Activated naive CD4-positive, alpha-beta T cell treated with anti-CD3 and anti-CD28 coated beads, Interleukin-2, amount 10 ng/mL, durations not matched to agents 7 days and 5 days (primary cell): Measurements from ENCODE around the gene MPP2.

Experiments
- CTCF ChIA-PET: fragments of 350-600 bp; sonication (Branson Sonifier 250); formaldehyde crosslinking; loops from one replicate; lab custom pipeline; 2021; ENCODE audit warnings: antibody characterized with exemption; lab: Charles Lee
- DNase-seq: peaks from one replicate; pipeline ENCODE4 v3.0.0-alpha.2; 2020
- H3K27ac Mint-ChIP-seq: one replicate; pipeline ENCODE4 v1.8.0; 2021; ENCODE audit warnings: mild to moderate bottlenecking, moderate library complexity, mixed read lengths
- H3K27me3 Mint-ChIP-seq: one replicate; pipeline ENCODE4 v1.8.0; 2021; ENCODE audit warnings: mild to moderate bottlenecking, mixed read lengths
- H3K36me3 Mint-ChIP-seq: one replicate; pipeline ENCODE4 v1.8.0; 2021; ENCODE audit warnings: mixed read lengths
- H3K4me1 Mint-ChIP-seq: one replicate; pipeline ENCODE4 v1.8.0; 2021; ENCODE audit warnings: mixed read lengths
- H3K4me3 Mint-ChIP-seq: one replicate; pipeline ENCODE4 v1.8.0; 2021; ENCODE audit warnings: mild to moderate bottlenecking, moderate library complexity, mixed read lengths
- H3K9me3 Mint-ChIP-seq: one replicate; pipeline ENCODE4 v1.8.0; 2021; ENCODE audit warnings: mixed read lengths

The MPP2 gene

DNA sequence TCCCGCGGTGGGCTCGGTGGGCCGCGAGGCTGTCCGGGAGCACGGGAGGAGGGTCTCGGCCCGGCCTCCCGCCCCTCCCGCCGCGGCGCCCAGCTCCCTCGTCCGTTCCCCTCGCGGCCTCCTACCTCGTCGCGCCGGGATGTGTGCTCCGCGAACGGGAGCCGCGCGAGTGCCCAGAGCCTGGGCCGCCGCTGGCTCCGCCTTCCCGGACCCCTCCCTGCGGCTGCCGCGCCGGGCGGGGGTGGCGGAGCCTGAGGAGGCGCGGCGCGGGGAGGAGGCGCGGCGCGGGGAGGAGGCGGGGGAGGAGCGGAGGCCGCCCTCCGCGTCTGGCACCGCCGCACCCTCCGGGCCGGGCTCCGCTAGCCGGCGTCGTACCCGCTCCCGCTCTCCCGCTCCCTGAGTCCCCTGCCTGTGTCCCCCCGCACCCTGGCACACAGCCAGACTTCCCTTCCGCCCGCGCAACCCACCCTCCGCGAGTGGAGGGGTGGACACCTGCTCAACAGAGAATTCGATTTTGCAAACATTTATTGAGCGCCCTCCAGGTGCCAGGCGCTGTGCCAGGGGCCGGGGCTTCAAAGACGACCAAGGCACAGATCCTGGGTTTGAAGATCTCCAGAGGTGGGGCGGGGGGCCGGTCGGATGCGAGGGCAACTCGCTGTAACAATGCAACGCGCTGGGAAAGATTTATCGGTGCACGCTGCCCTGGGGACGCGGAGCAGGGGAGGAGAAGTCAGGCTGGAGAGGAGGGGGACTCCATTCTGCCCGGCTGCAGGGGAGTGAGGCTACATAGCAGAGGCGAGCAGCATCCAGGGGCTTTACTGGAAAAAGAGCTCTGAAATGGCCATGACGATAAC, 74.1 kb downstream of the MPP2 start, which contains the start of gene MPP3:
TSS of gene MPP3 (minus strand) at position 171 of the 854 bp plus-strand sequence. CDS start 1,240 bp downstream, outside the sequence.
- peaks cover 14% of the 10 kb centered on the region for H3K4me1 Mint-ChIP-seq
- CTCF ChIA-PET, result no interaction called here
- H3K36me3 Mint-ChIP-seq, result no peaks in the 10 kb centered on the region
- H3K9me3 Mint-ChIP-seq, result peaks cover 4% of the 10 kb centered on the region
- H3K27ac Mint-ChIP-seq, result no peak within 1 kb of the TSS
- DNase-seq, result peak; percentile 66
- H3K27me3 Mint-ChIP-seq, result peaks cover 74% of the 10 kb centered on the region
- H3K4me3 Mint-ChIP-seq, result peak within 1 kb of the TSS; percentile 70

DNA sequence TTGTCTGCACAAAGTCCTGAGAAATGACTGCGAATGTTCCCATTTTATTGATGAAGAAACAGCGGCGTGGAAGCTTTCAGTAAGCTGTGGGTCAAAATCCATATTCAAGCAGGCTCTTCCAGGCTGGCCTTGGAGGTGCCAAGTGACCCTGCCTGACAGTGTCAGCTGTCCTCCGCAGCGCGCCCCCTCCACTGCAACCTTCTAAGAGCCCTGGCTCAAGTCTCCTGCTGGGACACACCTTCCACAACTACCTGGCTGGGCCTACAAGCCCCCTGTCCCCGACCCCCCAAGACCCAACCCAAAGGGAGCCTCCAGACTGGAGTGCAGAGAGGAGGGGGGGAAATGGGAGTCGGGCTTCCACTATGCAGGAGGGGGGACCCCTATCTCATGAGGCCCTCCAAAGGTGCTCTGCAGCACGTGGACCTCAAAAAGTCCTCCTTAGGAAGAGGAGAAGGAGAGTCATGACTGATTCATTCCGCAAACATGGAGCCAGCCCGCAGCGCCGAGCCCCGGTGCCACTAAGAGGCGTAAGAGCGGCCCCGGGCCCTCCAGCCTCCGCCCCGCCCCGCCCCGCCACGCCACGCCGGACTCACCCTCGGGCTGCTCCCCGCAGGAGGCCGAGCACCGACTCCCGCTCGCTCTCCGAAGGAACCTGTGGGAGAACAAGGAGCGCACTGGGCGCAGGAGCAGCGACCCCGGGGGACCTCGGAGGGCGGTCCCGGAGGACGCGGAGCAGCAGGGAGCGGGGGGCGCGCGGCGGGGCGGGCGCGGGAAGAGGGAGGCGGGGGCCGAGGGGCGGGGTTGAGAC, 75.0 kb downstream of the MPP2 start:
- Mint-ChIP-seq H3K4me3 (peak overlapping the region; percentile 66), H3K27me3 (peaks cover 70% of the 10 kb centered on the region), H3K9me3 (peaks cover 4% of the 10 kb centered on the region), H3K4me1 (peaks cover 14% of the 10 kb centered on the region), H3K36me3 (no peaks in the 10 kb centered on the region), H3K27ac (no peak overlapping the region)
- CTCF ChIA-PET, result no interaction called here
- peak; percentile 38 for DNase-seq

DNA sequence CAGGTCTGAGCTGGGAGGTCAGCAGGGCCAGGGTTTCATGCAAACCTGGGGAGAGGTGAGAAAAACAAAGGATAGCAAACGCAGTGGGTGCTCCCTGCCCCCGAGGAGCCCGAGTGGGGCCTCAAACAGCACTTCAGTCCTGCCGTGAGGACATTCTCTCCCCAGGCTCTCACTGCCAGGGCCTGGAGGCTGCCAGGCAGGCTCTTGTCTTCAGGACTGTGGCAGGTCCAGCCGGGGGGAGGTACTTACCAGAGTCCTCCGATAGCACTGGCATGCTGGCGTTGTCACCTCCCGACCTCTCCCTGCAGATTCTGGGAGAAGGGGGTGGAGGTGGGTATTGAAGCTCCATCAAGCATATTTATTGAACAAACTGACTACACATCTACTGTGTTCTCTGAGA, 75.7 kb downstream of the MPP2 start:
- DNase-seq, result no peak
- H3K9me3 Mint-ChIP-seq, result peaks cover 4% of the 10 kb centered on the region
- H3K4me1 Mint-ChIP-seq, result peaks cover 14% of the 10 kb centered on the region
- peak overlapping the region; percentile 66 for H3K4me3 Mint-ChIP-seq
- no peak overlapping the region for H3K27ac Mint-ChIP-seq
- CTCF ChIA-PET, result interaction anchor here (2.0 kb wide), 1 partner anchor 15 kb away, joined by 7 read pairs; no protein-coding TSS in a partner anchor
- peaks cover 70% of the 10 kb centered on the region for H3K27me3 Mint-ChIP-seq
- H3K36me3 Mint-ChIP-seq, result no peaks in the 10 kb centered on the region

DNA sequence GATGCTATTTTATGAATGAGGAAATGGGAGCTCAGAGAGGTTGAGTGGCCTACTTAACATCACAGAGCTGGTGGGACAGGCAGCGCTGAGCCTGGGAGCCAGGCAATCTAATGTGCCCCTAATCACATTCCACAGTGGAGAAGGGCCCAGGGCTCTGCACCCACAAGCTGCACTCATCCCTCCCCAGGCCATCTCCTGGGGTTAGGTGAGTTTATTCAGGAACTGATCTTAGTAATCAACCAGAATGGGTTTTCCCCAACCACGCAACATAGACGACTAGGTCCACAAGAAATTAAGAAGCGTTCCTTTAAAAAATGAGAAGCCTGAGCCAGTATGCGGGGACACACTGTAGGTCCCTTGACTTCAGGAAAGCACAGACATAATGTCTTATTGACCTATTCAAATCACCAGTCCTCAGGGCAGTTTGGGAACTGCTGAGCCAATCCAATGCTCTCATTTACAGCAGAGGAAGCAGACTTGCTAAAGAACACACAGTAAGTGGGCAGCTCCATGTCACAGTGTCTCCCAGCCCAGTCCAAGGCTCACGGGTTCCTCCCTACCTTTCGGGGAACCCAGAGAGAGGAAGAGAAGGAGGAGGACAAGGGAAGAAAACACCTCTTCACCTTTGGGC, 76.7 kb downstream of the MPP2 start:
- CTCF ChIA-PET, result interaction anchor here (2.0 kb wide), 1 partner anchor 16 kb away, joined by 7 read pairs; no protein-coding TSS in a partner anchor
- H3K9me3 Mint-ChIP-seq, result peaks cover 4% of the 10 kb centered on the region
- no peak for DNase-seq
- H3K27ac Mint-ChIP-seq, result no peak overlapping the region
- no peaks in the 10 kb centered on the region for H3K36me3 Mint-ChIP-seq
- H3K4me1 Mint-ChIP-seq, result peaks cover 14% of the 10 kb centered on the region
- H3K4me3 Mint-ChIP-seq, result no peak overlapping the region
- peaks cover 61% of the 10 kb centered on the region for H3K27me3 Mint-ChIP-seq

DNA sequence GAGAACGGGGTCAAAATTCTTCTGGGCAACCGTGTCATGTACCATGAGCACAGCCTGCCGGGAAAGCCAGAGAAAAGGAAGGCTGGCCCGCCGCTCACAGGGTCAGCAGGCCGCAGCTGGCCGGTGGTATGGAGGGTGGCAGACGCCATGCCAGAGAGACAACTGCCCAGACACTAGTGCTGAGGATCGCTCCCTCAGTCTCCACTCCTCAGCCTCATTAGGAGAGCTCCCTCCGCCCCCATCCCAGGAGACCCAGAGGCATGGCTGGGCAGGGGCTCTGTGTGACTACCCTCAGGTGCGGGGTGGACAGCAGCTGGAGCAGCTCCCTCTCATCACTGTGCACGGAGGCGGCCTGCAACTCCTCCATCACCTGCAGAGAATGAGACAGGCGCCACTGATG, 77.6 kb downstream of the MPP2 start:
- no peak for DNase-seq
- no peak overlapping the region for H3K4me3 Mint-ChIP-seq
- peaks cover 58% of the 10 kb centered on the region for H3K27me3 Mint-ChIP-seq
- CTCF ChIA-PET, result no interaction called here
- H3K36me3 Mint-ChIP-seq, result no peaks in the 10 kb centered on the region
- H3K9me3 Mint-ChIP-seq, result peaks cover 4% of the 10 kb centered on the region
- no peak overlapping the region for H3K27ac Mint-ChIP-seq
- peaks cover 14% of the 10 kb centered on the region for H3K4me1 Mint-ChIP-seq

DNA sequence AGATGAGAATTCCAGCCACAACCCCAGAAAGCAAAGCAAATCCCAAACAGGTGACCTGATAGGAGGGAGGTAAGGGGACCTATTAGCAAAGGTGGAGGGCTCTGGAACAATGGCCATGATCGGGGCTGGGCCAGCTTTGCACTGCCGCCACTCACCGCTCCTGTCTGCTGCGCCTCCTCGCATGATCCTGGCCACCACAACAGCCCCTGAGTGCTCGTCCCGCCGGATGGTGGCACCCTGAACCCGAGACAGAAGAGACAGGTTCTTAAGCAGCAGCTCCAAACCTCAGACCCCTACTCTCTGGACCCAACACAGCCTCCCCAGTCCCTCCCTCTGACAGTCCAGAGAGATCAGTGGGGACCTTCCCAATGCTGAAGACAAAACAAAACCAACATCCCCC, 79.7 kb downstream of the MPP2 start:
- DNase-seq, result no peak
- Mint-ChIP-seq H3K4me1 (peaks cover 6% of the 10 kb centered on the region), H3K36me3 (no peaks in the 10 kb centered on the region), H3K27me3 (peaks cover 39% of the 10 kb centered on the region), H3K27ac (no peak overlapping the region), H3K4me3 (no peak overlapping the region), H3K9me3 (no peaks in the 10 kb centered on the region)
- CTCF ChIA-PET, result no interaction called here

DNA sequence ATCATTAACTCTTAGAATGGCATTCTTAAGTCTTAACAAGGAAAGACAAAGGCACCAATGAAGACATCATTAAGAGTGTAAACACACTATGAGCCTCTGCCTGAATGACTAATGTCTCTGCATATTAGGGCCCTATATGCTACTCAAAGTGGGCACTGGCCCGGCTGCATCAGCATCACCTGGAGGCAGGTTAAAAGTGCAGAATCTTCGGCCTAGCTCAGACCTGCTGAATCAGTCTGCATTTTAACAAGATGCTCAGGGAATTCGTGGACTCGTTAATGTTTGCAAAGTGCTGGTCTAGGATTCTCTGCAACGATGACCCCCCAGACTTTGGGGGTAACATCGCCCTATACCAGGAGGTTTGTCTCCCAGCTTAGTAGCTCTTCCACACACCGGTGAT, 81.1 kb downstream of the MPP2 start:
- Mint-ChIP-seq H3K36me3 (no peaks in the 10 kb centered on the region), H3K27ac (no peak overlapping the region), H3K4me1 (no peaks in the 10 kb centered on the region), H3K9me3 (no peaks in the 10 kb centered on the region), H3K4me3 (no peak overlapping the region), H3K27me3 (peaks cover 25% of the 10 kb centered on the region)
- no peak for DNase-seq
- CTCF ChIA-PET, result interaction anchor here (0.6 to 1.4 kb wide), 2 partner anchors 20 to 52 kb away, joined by 3 to 4 read pairs; no protein-coding TSS in a partner anchor

DNA sequence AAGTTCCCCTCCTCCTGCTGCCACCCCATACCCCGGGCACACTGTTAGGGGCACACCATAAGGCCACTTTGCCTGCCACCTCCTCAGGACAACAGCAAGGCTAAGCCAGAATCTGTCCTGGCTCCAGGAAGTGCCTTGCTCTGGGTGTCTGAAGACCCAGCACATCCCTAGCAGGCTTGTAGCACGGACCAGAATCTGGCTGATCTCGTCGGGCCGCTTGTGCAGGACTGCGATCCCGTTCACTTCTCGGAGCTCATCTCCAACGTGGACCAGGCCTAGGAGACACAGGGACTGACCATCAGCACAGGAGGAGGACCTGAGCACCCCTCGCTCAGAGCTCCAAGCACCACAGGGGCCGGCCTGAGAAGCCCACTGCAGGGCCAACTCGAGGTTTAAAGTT, 81.8 kb downstream of the MPP2 start:
- no peak overlapping the region for H3K27ac Mint-ChIP-seq
- H3K4me3 Mint-ChIP-seq, result no peak overlapping the region
- H3K36me3 Mint-ChIP-seq, result no peaks in the 10 kb centered on the region
- DNase-seq, result no peak
- no peaks in the 10 kb centered on the region for H3K9me3 Mint-ChIP-seq
- H3K27me3 Mint-ChIP-seq, result peaks cover 18% of the 10 kb centered on the region
- CTCF ChIA-PET, result interaction anchor here (1.4 kb wide), 1 partner anchor 21 kb away, joined by 4 read pairs; no protein-coding TSS in a partner anchor
- no peaks in the 10 kb centered on the region for H3K4me1 Mint-ChIP-seq
